ENCODE results near the gene HSD17B4. TPM values are rescaled to one million over a fixed set of nuclear protein-coding genes. Genes with fewer than 3 reads are reported as not detected.

The HSD17B4 gene
- total and polyA plus RNA-seq, 8 donors = 162 to 413 (median 207) TPM

GRCh38 chr5:119405419-119405818, 46.9 kb upstream of the HSD17B4 start:
- intact Hi-C loops (cut with DNase I) = no loop called here
- Histone ChIP-seq H3K27ac (no peak overlapping the region), H3K36me3 (no peaks in the 10 kb centered on the region), H3K27me3 (no peaks in the 10 kb centered on the region), H3K4me3 (no peak overlapping the region), H3K9me3 (no peaks in the 10 kb centered on the region), H3K4me1 (peaks cover 0 to 6% of the 10 kb centered on the region in 2 donors)
- TF ChIP-seq, protein P1, sequence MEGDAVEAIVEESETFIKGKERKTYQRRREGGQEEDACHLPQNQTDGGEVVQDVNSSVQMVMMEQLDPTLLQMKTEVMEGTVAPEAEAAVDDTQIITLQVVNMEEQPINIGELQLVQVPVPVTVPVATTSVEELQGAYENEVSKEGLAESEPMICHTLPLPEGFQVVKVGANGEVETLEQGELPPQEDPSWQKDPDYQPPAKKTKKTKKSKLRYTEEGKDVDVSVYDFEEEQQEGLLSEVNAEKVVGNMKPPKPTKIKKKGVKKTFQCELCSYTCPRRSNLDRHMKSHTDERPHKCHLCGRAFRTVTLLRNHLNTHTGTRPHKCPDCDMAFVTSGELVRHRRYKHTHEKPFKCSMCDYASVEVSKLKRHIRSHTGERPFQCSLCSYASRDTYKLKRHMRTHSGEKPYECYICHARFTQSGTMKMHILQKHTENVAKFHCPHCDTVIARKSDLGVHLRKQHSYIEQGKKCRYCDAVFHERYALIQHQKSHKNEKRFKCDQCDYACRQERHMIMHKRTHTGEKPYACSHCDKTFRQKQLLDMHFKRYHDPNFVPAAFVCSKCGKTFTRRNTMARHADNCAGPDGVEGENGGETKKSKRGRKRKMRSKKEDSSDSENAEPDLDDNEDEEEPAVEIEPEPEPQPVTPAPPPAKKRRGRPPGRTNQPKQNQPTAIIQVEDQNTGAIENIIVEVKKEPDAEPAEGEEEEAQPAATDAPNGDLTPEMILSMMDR (IDR thresholded peaks at IDR 0.05) = no peak
- no peak for DNase-seq
- no peak for ATAC-seq

GRCh38 chr5:119406551-119407110, 45.7 kb upstream of the HSD17B4 start:
- intact Hi-C loops (cut with DNase I) = no loop called here

GRCh38 chr5:119409235-119409815, 43.0 kb upstream of the HSD17B4 start:
- H3K4me1 ChIP-seq = peaks cover 0 to 28% of the 10 kb centered on the region in 2 donors
- H3K9me3 ChIP-seq = no peaks in the 10 kb centered on the region
- DNase-seq = no peak
- intact Hi-C loops (cut with DNase I) = no loop called here
- H3K27ac ChIP-seq = no peak overlapping the region
- no peak overlapping the region for H3K4me3 ChIP-seq
- no peaks in the 10 kb centered on the region for H3K27me3 ChIP-seq
- no peak for ATAC-seq
- TF ChIP-seq, protein P1 (IDR thresholded peaks at IDR 0.05) = no peak
- H3K36me3 ChIP-seq = no peaks in the 10 kb centered on the region

More at GRCh38 chr5:119406551-119407110, 45.7 kb upstream of the HSD17B4 start:
- H3K4me1 ChIP-seq = peaks cover 0 to 13% of the 10 kb centered on the region in 2 donors
- H3K27ac ChIP-seq = no peak overlapping the region
- TF ChIP-seq, protein P1 (IDR thresholded peaks at IDR 0.05) = no peak
- DNase-seq = no peak
- no peak for ATAC-seq
- no peaks in the 10 kb centered on the region for H3K9me3 ChIP-seq
- H3K27me3 ChIP-seq = no peaks in the 10 kb centered on the region
- H3K4me3 ChIP-seq = no peak overlapping the region
- no peaks in the 10 kb centered on the region for H3K36me3 ChIP-seq

DNA sequence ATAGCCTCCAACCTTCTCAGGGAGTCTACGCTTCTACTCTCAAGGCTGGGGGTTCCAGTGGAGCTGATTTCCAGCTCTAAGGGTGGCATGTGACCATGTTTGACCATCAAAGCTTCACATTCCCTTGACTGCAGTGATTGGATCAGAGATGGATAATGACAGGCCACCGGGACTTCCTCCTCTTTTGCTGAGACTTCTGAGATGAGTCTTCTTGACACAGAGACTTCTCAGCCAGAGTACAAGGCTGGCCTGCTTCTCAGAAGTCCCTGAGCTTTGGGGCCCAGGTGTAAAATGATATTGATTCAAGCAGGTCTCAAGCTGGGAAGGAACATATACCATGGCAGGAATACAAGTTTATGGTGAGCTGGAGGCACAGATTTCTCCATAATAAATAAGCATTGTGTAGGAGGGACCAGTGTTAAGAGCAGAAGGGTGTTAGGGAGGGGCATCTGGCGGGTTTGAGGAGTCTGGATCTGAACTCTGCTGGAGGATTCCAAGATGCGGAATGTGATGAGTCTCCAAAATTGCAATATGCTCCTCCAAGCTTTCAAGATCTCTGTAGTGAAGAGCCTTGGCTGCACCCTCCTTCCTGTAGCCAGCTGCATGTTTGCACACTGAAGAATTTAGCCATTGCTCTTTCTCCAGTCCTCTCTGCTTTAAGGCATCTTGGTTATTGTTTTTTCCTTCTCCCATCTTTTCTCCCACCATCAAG, 41.7 kb upstream of the HSD17B4 start:
- TF ChIP-seq, protein P1 (IDR thresholded peaks at IDR 0.05) = no peak
- H3K4me1 ChIP-seq = peaks cover 0 to 29% of the 10 kb centered on the region in 2 donors
- DNase-seq = no peak
- intact Hi-C loops (cut with DNase I) = loop anchor here in 1 of 2 donors (5.0 kb wide), 1 partner anchor 418 kb away; no protein-coding TSS in a partner anchor
- no peaks in the 10 kb centered on the region for H3K9me3 ChIP-seq
- H3K27me3 ChIP-seq = no peaks in the 10 kb centered on the region
- H3K27ac ChIP-seq = no peak overlapping the region
- H3K4me3 ChIP-seq = no peak overlapping the region
- no peak for ATAC-seq
- H3K36me3 ChIP-seq = no peaks in the 10 kb centered on the region

All from left lung (tissue), 10 donors.